GM19397 (cell line): ENCODE measurements around the gene CFAP92.

Experiments used
- ATAC-seq: cut with Tn5 transposase; IDR thresholded peaks from one replicate; pipeline ENCODE4 v1.9.1; 2021; ENCODE audit warnings: mild to moderate bottlenecking, moderate library complexity; ENCODE audit not compliant: unreplicated experiment

The CFAP92 gene

GRCh38 chr3:128993461-128994172 lies at the start of gene CFAP92:
CFAP92 (minus strand) TSS chr3:128994076; CDS start chr3:128993304, 772 bp downstream.
- ATAC-seq: peak; percentile 84

- no peak for ATAC-seq
Observed at GRCh38 chr3:129040579-129041300, 46.9 kb upstream of the CFAP92 start.

GRCh38 chr3:129040039-129040336 lies 46.1 kb upstream of the CFAP92 start:
- ATAC-seq: no peak

GRCh38 chr3:129039271-129040038 lies 45.6 kb upstream of the CFAP92 start:
- ATAC-seq: no peak

- ATAC-seq: no peak
Observed at GRCh38 chr3:129038121-129038855, 44.4 kb upstream of the CFAP92 start.

GRCh38 chr3:129037093-129037419 lies 43.2 kb upstream of the CFAP92 start:
- no peak for ATAC-seq

- no peak for ATAC-seq
Observed at GRCh38 chr3:129036222-129037092, 42.6 kb upstream of the CFAP92 start.

- no peak for ATAC-seq
Observed at GRCh38 chr3:129035360-129036221, 41.7 kb upstream of the CFAP92 start.

- no peak for ATAC-seq
Observed at GRCh38 chr3:129034642-129035041, 40.8 kb upstream of the CFAP92 start.

GRCh38 chr3:129033633-129034321 lies 39.9 kb upstream of the CFAP92 start:
- ATAC-seq: no peak

GRCh38 chr3:129033151-129033550 lies 39.3 kb upstream of the CFAP92 start:
- ATAC-seq: no peak

- ATAC-seq: no peak
Observed at GRCh38 chr3:129032716-129033115, 38.8 kb upstream of the CFAP92 start.

- ATAC-seq: no peak
Observed at GRCh38 chr3:129031476-129032215, 37.8 kb upstream of the CFAP92 start.

GRCh38 chr3:129030611-129031010 lies 36.7 kb upstream of the CFAP92 start:
- no peak for ATAC-seq

GRCh38 chr3:129028866-129029265 lies 35.0 kb upstream of the CFAP92 start:
- ATAC-seq: no peak

- ATAC-seq: no peak
Observed at GRCh38 chr3:129027544-129027880, 33.6 kb upstream of the CFAP92 start.

GRCh38 chr3:129026728-129027543 lies 33.1 kb upstream of the CFAP92 start:
- ATAC-seq: peak; percentile 99
